Daoy (cell line): Measurements from ENCODE around the gene SKIDA1. TPM values are rescaled to one million over a fixed set of nuclear protein-coding genes. Genes with fewer than 3 reads are reported as not detected.
A peak's percentile ranks its signal among the peaks of the same experiment; 100 is the strongest.

Experiments used
- DNase-seq: peaks from one replicate; pipeline ENCODE4 v3.0.0-alpha.2; 2015; ENCODE audit warnings: low read depth
- total RNA-seq: library from RNA; depleted of rRNA; stranded (reverse); fragments of >200 nt; shearing (Covaris generic); gene quantifications from 2 replicates; pipeline ENCODE4 v1.2.3, GENCODE V29; 2014; rRNA removed

Gene SKIDA1
- total RNA-seq, 1 experiment from 2014 or later, result 0.29 TPM

DNA sequence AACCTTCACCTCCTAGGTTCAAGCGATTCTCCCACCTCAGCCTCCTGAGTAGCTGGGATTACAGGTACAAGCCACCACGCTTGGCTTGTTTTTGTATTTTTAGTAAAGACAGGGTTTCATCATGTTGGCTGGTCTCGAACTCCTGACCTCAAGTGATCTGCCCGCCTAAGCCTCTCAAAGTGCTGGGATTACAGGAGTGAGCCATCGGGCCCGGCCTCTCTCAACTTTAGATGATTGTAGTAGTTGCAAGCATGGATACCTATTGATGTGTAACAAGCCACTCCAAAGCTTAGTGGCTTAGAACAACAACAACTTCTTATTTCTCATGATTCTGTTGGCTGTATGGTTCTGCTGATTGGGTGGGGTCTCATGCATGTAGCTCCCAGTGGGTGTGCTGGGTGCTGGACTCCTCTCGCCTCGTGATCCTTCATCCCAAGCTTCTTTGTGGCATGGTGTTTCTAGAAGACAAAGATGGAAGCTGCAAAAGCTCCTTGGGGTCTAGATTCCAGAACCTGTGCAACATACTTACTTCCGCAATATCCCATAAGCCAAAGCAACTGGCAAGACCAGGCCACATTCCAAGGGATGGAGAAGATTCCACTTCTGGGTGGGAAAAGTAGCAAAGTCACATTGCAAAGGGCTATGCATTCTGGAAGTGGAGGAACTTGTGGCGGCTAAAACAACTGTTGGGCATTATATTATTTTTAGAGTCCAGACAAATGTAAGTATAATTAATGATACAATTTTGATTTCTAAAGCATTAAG, 37.9 kb downstream of the SKIDA1 start:
- DNase-seq, result no peak

DNA sequence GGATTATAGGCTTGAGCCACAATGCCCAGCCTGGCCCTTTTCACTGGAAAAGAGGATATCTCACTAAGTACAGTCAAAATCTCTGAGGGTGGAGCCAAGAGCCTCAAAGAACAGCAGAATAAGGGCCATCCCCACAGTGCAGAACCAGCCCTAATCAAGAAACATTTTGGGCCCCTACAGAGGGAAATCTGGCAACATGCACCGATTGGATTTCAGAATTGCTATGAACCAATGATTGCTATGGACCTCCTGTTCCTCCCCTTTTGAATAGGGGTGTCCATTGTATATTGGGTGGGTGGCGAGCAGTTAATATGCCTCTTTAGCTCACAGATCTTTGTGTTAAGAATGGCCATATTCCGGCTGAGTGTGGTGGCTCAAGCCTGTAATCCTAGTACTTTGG, 42.7 kb downstream of the SKIDA1 start:
- no peak for DNase-seq

DNA sequence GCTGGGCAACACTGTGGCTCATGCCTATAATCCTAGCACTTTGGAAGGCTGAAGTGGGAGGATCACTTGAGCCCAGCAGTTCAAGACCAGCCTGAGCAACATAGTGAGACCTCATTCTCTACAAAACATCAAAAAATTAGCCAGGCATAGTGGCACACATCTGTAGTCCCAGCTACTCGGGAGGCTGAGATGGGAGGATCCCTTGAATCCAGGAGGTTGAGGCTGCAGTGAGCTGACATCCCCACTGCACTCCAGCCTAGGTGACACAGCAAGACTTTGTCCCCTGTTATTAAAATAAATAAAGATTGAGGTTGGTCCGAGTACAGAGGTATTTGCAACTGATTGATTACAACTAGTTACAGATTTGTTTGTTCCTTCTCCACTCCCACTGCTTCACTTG, 44.1 kb downstream of the SKIDA1 start:
- DNase-seq, result no peak

DNA sequence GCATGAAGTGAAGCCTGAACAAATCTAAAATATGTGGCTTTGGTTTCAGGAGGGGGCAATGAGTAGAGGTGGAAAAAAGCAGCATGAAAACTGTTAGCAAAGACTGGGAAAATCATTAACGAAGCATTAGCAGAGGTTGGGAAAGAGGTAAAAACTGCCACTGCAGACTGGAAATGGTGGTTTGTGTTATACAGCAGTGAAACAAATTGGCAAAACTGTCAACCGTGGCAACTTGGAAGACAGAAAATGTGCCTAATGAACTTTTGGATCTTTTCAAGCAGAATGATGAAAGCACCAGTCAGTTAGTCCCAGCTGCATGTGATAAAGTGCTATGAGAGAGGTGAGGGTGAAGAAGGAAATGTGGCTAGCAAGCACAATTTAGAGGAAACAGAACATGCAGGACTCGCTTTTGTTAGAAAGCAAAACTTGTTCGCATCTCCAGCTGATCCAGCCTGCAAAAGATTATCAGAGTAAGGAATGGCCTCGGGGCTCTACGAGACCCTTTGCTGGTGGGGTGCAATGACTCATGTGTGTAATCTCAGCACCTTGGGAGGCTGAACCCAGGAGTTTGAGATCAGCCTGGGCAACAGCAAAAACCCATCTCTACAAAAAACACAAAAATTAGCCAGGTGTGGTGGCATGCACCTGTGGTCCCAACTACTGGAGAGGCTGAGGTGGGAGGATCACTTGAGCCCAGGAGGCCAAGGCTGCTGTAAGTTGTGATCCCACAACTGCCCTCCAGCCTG, 45.7 kb downstream of the SKIDA1 start:
- DNase-seq, result no peak

DNA sequence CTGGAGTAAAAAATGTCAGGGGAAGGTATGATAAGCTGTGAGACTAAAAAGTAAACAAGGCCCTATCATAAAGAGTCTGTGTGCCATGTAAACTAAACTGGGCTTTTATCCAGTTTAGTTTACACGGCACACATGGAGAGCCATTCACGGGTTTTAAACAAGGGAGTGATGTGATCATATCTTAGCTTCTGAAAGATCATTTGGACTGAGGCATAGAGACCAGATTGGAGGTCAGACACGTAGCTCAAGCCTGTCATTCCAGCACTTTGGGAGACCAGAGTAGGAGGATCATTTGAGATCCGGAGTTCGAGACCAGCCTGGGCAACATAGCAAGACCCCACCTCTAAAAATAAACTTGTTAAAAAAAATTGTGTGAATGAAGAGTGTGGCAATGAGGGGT, 50.1 kb downstream of the SKIDA1 start:
- DNase-seq, result no peak

DNA sequence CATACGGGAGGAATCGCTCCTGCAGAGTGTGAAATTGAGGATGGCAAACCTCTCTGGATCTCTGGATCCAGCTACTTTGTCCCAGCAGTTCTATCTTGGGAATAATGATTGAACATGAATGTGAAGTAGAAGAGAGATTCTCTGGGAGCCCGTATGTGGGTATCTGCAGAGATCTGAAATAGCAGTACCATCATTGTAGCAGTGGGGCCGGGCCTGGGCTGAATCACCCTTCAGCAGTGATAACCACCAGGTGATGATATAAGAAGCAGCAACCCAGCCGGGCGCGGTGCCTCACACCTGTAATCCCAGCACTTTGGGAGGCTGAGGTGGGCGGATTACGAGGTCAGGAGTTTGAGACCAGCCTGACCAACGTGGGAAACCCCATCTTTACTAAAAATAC, 51.9 kb downstream of the SKIDA1 start:
- no peak for DNase-seq

DNA sequence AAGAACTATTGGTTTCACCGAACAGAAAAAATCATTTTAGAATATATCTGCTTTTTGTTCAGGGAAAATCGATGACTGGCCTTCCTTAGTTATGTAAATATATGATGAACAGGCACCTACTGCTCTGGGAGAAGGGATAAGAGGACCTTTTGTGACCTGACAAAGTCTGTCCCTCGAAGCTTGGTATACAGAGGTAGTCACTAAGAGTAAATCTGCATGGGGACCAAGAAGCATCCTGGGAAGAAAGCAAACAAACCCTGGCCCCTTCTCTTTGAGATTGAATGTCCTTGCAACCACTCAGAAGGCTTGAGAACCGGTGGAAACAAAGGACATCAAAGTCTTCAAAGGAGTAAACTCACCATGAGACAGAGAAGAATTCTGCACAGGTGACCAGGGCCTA, 52.3 kb downstream of the SKIDA1 start:
- DNase-seq, result no peak

DNA sequence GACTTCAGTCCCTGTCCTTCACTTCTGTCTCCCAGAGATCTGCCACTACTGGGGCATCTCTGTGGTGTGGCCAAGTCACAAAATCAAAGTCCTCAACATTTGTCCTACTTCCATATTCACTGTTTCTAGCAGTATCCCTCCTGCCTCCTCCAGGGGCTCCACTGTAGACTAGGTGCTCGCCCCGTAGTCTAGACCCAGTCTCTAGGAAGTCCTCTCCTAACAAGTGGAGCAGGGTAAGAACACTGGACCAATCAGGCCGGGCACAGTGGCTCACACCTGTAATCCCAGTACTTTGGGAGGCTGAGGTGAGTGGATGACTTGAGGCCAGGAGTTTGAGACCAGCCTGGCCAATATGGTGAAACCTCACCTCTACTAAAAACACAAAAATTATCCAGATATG, 57.4 kb downstream of the SKIDA1 start:
- no peak for DNase-seq

DNA sequence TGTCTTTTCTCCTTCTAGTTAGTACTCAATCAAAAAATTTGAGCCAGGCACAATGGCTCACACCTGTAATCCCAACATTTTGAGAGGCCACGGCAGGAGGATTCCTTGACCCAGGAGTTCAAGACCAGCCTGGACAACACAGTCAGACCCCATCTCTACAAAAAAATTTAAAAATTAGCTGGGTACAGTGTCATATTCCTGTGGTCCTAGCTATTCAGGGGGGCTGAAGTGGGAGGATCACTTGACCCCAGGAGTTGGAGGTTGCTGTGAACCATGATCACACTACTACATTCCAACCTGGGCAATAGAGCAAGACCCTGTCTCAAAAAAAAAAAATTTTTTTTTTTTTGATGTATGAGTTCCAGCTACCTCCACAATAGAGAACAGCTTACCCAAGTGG, 57.8 kb downstream of the SKIDA1 start:
- DNase-seq, result no peak

DNA sequence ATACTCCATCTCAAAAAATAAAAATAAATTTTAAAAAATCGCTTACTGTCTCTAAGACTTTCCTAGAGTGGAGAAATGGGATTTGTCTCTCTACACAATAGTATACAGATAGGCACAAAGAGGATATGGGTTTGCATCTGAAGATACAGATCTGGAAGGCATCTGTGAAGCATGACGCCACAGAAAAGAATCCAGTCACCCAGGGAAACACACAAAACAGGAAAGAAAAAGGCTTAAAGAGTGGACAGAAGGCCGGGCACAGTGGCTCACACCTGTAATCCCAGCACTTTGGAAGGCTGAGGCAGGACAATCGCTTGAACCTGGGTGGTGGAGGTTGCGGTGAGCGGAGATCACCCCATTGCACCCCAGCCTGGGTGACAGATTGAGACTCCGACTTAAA, 61.3 kb downstream of the SKIDA1 start:
- DNase-seq, result peak; percentile 19

Other genes with a start within 250 kb of the SKIDA1 start
- 9.0 and 27.3 TPM in 2 replicates for gene MLLT10, start 8.6 kb upstream of the SKIDA1 start, total RNA-seq